ENCODE measurements around the gene MRPL10. TPM values are rescaled to one million over a fixed set of nuclear protein-coding genes. Genes with fewer than 3 reads are reported as not detected.

MRPL10 gene
- polyA plus RNA-seq, 2 donors: 17.5 to 30.4 TPM

- H3K9me3 ChIP-seq (ENCODE audit: control insufficient read depth in 2 of 2, insufficient read depth in 1 of 2, low read depth in 1 of 2, low read length in 1 of 2): no peaks in the 10 kb centered on the region
- peaks cover 0 to 4% of the 10 kb centered on the region in 2 donors for H3K27me3 ChIP-seq (ENCODE audit: control insufficient read depth in 1 of 2, insufficient read depth in 2 of 2, low read length in 2 of 2)
- H3K4me3 ChIP-seq (ENCODE audit: low read depth in 1 of 2, low read length in 2 of 2): no peak overlapping the region
- 78 to 89% methylated on average over 5 of the region's 5 CpGs for WGBS, 2 donors
- peaks cover 0 to 5% of the 10 kb centered on the region in 2 donors for H3K4me1 ChIP-seq (ENCODE audit: control insufficient read depth in 2 of 2, insufficient read depth in 2 of 2, low read length in 1 of 2)
- no peaks in the 10 kb centered on the region for H3K36me3 ChIP-seq (ENCODE audit: control insufficient read depth in 2 of 2, insufficient read depth in 2 of 2, low read length in 1 of 2)
- no peak overlapping the region for H3K27ac ChIP-seq (ENCODE audit: low read depth in 2 of 2, low read length in 1 of 2)
Observed at GRCh38 chr17:47860386-47860785, 29.0 kb upstream of the MRPL10 start.

GRCh38 chr17:47857551-47858455, 26.5 kb upstream of the MRPL10 start:
- Histone ChIP-seq H3K27me3 (ENCODE audit: control insufficient read depth in 1 of 2, insufficient read depth in 2 of 2, low read length in 2 of 2) (peaks cover 4 to 7% of the 10 kb centered on the region in 2 donors), H3K36me3 (ENCODE audit: control insufficient read depth in 2 of 2, insufficient read depth in 2 of 2, low read length in 1 of 2) (no peaks in the 10 kb centered on the region), H3K4me3 (ENCODE audit: low read depth in 1 of 2, low read length in 2 of 2) (no peak overlapping the region), H3K9me3 (ENCODE audit: control insufficient read depth in 2 of 2, insufficient read depth in 1 of 2, low read depth in 1 of 2, low read length in 1 of 2) (no peaks in the 10 kb centered on the region), H3K4me1 (ENCODE audit: control insufficient read depth in 2 of 2, insufficient read depth in 2 of 2, low read length in 1 of 2) (no peaks in the 10 kb centered on the region), H3K27ac (ENCODE audit: low read depth in 2 of 2, low read length in 1 of 2) (no peak overlapping the region)
- WGBS, 2 donors: 71 to 87% methylated on average over 16 of the region's 16 CpGs

- H3K27me3 ChIP-seq (ENCODE audit: control insufficient read depth in 1 of 2, insufficient read depth in 2 of 2, low read length in 2 of 2): peaks cover 4 to 11% of the 10 kb centered on the region in 2 donors
- H3K4me1 ChIP-seq (ENCODE audit: control insufficient read depth in 2 of 2, insufficient read depth in 2 of 2, low read length in 1 of 2): no peaks in the 10 kb centered on the region
- H3K4me3 ChIP-seq (ENCODE audit: low read depth in 1 of 2, low read length in 2 of 2): no peak overlapping the region
- no peaks in the 10 kb centered on the region for H3K9me3 ChIP-seq (ENCODE audit: control insufficient read depth in 2 of 2, insufficient read depth in 1 of 2, low read depth in 1 of 2, low read length in 1 of 2)
- H3K27ac ChIP-seq (ENCODE audit: low read depth in 2 of 2, low read length in 1 of 2): no peak overlapping the region
- H3K36me3 ChIP-seq (ENCODE audit: control insufficient read depth in 2 of 2, insufficient read depth in 2 of 2, low read length in 1 of 2): no peaks in the 10 kb centered on the region
Observed at GRCh38 chr17:47856830-47857229, 25.5 kb upstream of the MRPL10 start.

GRCh38 chr17:47855737-47856136, 24.4 kb upstream of the MRPL10 start:
- WGBS, 2 donors: 19 to 37% methylated on average over 3 of the region's 3 CpGs
- no peaks in the 10 kb centered on the region for H3K36me3 ChIP-seq (ENCODE audit: control insufficient read depth in 2 of 2, insufficient read depth in 2 of 2, low read length in 1 of 2)
- H3K4me1 ChIP-seq (ENCODE audit: control insufficient read depth in 2 of 2, insufficient read depth in 2 of 2, low read length in 1 of 2): no peaks in the 10 kb centered on the region
- peaks cover 4 to 11% of the 10 kb centered on the region in 2 donors for H3K27me3 ChIP-seq (ENCODE audit: control insufficient read depth in 1 of 2, insufficient read depth in 2 of 2, low read length in 2 of 2)
- no peak overlapping the region for H3K27ac ChIP-seq (ENCODE audit: low read depth in 2 of 2, low read length in 1 of 2)
- H3K9me3 ChIP-seq (ENCODE audit: control insufficient read depth in 2 of 2, insufficient read depth in 1 of 2, low read depth in 1 of 2, low read length in 1 of 2): no peaks in the 10 kb centered on the region
- no peak overlapping the region for H3K4me3 ChIP-seq (ENCODE audit: low read depth in 1 of 2, low read length in 2 of 2)

GRCh38 chr17:47853616-47854015, 22.3 kb upstream of the MRPL10 start:
- no peak overlapping the region for H3K4me3 ChIP-seq (ENCODE audit: low read depth in 1 of 2, low read length in 2 of 2)
- peaks cover 4 to 11% of the 10 kb centered on the region in 2 donors for H3K27me3 ChIP-seq (ENCODE audit: control insufficient read depth in 1 of 2, insufficient read depth in 2 of 2, low read length in 2 of 2)
- no peaks in the 10 kb centered on the region for H3K9me3 ChIP-seq (ENCODE audit: control insufficient read depth in 2 of 2, insufficient read depth in 1 of 2, low read depth in 1 of 2, low read length in 1 of 2)
- no peaks in the 10 kb centered on the region for H3K36me3 ChIP-seq (ENCODE audit: control insufficient read depth in 2 of 2, insufficient read depth in 2 of 2, low read length in 1 of 2)
- H3K27ac ChIP-seq (ENCODE audit: low read depth in 2 of 2, low read length in 1 of 2): no peak overlapping the region
- WGBS, 2 donors: 44 to 52% methylated on average over 5 of the region's 5 CpGs
- peaks cover 4 to 8% of the 10 kb centered on the region in 2 donors for H3K4me1 ChIP-seq (ENCODE audit: control insufficient read depth in 2 of 2, insufficient read depth in 2 of 2, low read length in 1 of 2)

- WGBS, 2 donors: 28 to 37% methylated on average over 32 of the region's 32 CpGs
Observed at GRCh38 chr17:47852113-47852949, 21.0 kb upstream of the MRPL10 start.

GRCh38 chr17:47851764-47852112, 20.4 kb upstream of the MRPL10 start:
- WGBS, 2 donors: 24 to 27% methylated on average over 11 of the region's 11 CpGs
- H3K36me3 ChIP-seq (ENCODE audit: control insufficient read depth in 2 of 2, insufficient read depth in 2 of 2, low read length in 1 of 2): peaks cover 0 to 3% of the 10 kb centered on the region in 2 donors
- peaks cover 4 to 14% of the 10 kb centered on the region in 2 donors for H3K27me3 ChIP-seq (ENCODE audit: control insufficient read depth in 1 of 2, insufficient read depth in 2 of 2, low read length in 2 of 2)
- H3K4me3 ChIP-seq (ENCODE audit: low read depth in 1 of 2, low read length in 2 of 2): peak overlapping the region in 1 of 2 donors; percentile 59
- H3K4me1 ChIP-seq (ENCODE audit: control insufficient read depth in 2 of 2, insufficient read depth in 2 of 2, low read length in 1 of 2): peaks cover 5 to 15% of the 10 kb centered on the region in 2 donors
- no peak overlapping the region for H3K27ac ChIP-seq (ENCODE audit: low read depth in 2 of 2, low read length in 1 of 2)
- H3K9me3 ChIP-seq (ENCODE audit: control insufficient read depth in 2 of 2, insufficient read depth in 1 of 2, low read depth in 1 of 2, low read length in 1 of 2): no peaks in the 10 kb centered on the region

More at GRCh38 chr17:47852113-47852949, 21.0 kb upstream of the MRPL10 start:
- H3K36me3 ChIP-seq (ENCODE audit: control insufficient read depth in 2 of 2, insufficient read depth in 2 of 2, low read length in 1 of 2): peaks cover 0 to 3% of the 10 kb centered on the region in 2 donors
- H3K9me3 ChIP-seq (ENCODE audit: control insufficient read depth in 2 of 2, insufficient read depth in 1 of 2, low read depth in 1 of 2, low read length in 1 of 2): no peaks in the 10 kb centered on the region
- H3K4me1 ChIP-seq (ENCODE audit: control insufficient read depth in 2 of 2, insufficient read depth in 2 of 2, low read length in 1 of 2): peaks cover 5 to 15% of the 10 kb centered on the region in 2 donors
- H3K4me3 ChIP-seq (ENCODE audit: low read depth in 1 of 2, low read length in 2 of 2): no peak overlapping the region
- H3K27me3 ChIP-seq (ENCODE audit: control insufficient read depth in 1 of 2, insufficient read depth in 2 of 2, low read length in 2 of 2): peaks cover 4 to 14% of the 10 kb centered on the region in 2 donors
- no peak overlapping the region for H3K27ac ChIP-seq (ENCODE audit: low read depth in 2 of 2, low read length in 1 of 2)

GRCh38 chr17:47850692-47851573, 19.6 kb upstream of the MRPL10 start, which contains the start of gene SP6:
Gene SP6, minus strand, starts transcription at chr17:47851163. Its CDS starts 2,734 bp downstream, at chr17:47848429.
- WGBS, 2 donors: 4 to 7% methylated on average over 54 to 71 of the region's 71 CpGs
- H3K4me3 ChIP-seq (ENCODE audit: low read depth in 1 of 2, low read length in 2 of 2): peak within 1 kb of the TSS; percentile 58 to 59
- H3K36me3 ChIP-seq (ENCODE audit: control insufficient read depth in 2 of 2, insufficient read depth in 2 of 2, low read length in 1 of 2): peaks cover 0 to 3% of the 10 kb centered on the region in 2 donors
- no peaks in the 10 kb centered on the region for H3K9me3 ChIP-seq (ENCODE audit: control insufficient read depth in 2 of 2, insufficient read depth in 1 of 2, low read depth in 1 of 2, low read length in 1 of 2)
- H3K27ac ChIP-seq (ENCODE audit: low read depth in 2 of 2, low read length in 1 of 2): peak within 1 kb of the TSS; percentile 70 to 83
- peaks cover 5 to 15% of the 10 kb centered on the region in 2 donors for H3K4me1 ChIP-seq (ENCODE audit: control insufficient read depth in 2 of 2, insufficient read depth in 2 of 2, low read length in 1 of 2)
- H3K27me3 ChIP-seq (ENCODE audit: control insufficient read depth in 1 of 2, insufficient read depth in 2 of 2, low read length in 2 of 2): peaks cover 4 to 14% of the 10 kb centered on the region in 2 donors

- peak overlapping the region; percentile 70 to 83 for H3K27ac ChIP-seq (ENCODE audit: low read depth in 2 of 2, low read length in 1 of 2)
Observed at GRCh38 chr17:47850373-47850691, 19.0 kb upstream of the MRPL10 start.

More at GRCh38 chr17:47850373-47850691, 19.0 kb upstream of the MRPL10 start:
- peaks cover 0 to 3% of the 10 kb centered on the region in 2 donors for H3K36me3 ChIP-seq (ENCODE audit: control insufficient read depth in 2 of 2, insufficient read depth in 2 of 2, low read length in 1 of 2)
- peaks cover 0 to 14% of the 10 kb centered on the region in 2 donors for H3K27me3 ChIP-seq (ENCODE audit: control insufficient read depth in 1 of 2, insufficient read depth in 2 of 2, low read length in 2 of 2)
- peaks cover 5 to 15% of the 10 kb centered on the region in 2 donors for H3K4me1 ChIP-seq (ENCODE audit: control insufficient read depth in 2 of 2, insufficient read depth in 2 of 2, low read length in 1 of 2)
- H3K4me3 ChIP-seq (ENCODE audit: low read depth in 1 of 2, low read length in 2 of 2): peak overlapping the region; percentile 58 to 59
- no peaks in the 10 kb centered on the region for H3K9me3 ChIP-seq (ENCODE audit: control insufficient read depth in 2 of 2, insufficient read depth in 1 of 2, low read depth in 1 of 2, low read length in 1 of 2)
- 21 to 26% methylated on average over 9 of the region's 9 CpGs for WGBS, 2 donors
